ENCODE measurements around the gene ZNF646. TPM values are rescaled to one million over a fixed set of nuclear protein-coding genes. Genes with fewer than 3 reads are reported as not detected.

The ZNF646 gene
- total and polyA plus RNA-seq, 2 donors (not counting 3 experiments of a cell fraction or from before 2014, with no cell fraction given): 4.1 to 15.9 TPM

- no peaks in the 10 kb centered on the region for H3K79me2 ChIP-seq (ENCODE audit: control insufficient read depth, insufficient read depth, low read length)
- dilution Hi-C loops (cut with MboI; ENCODE audit: extremely low pct_ligation_motif_present, low sequenced_read_pairs) (no loop called here), intact Hi-C loops (cut with micrococcal nuclease) (no loop called here)
- ChIA-PET POLR2A (no interaction called here), CTCF (interaction anchor here (1.4 to 2.2 kb wide), 2 partner anchors 12 to 14 kb away, joined by 5 to 13 read pairs; no protein-coding TSS in a partner anchor)
- no TSS peak for BruUV-seq (replicated peaks)
- H3K9ac ChIP-seq (replicated peaks; ENCODE audit: extremely low read depth, insufficient read depth, low read length): no peak overlapping the region
- no peak overlapping the region for H3K4me3 ChIP-seq (replicated peaks in 1 of 3; ENCODE audit: insufficient read depth in 1 of 3, low read depth in 1 of 3, low read length in 3 of 3)
- DNase-seq (ENCODE audit: low read depth, low spot score) (no peak), FAIRE-seq (no peak)
- TF ChIP-seq JUN (IDR thresholded peaks at IDR 0.05; ENCODE audit: borderline replicate concordance, insufficient read depth, insufficient read length, low read depth) (no peak), MYC (IDR thresholded peaks at IDR 0.05; ENCODE audit: low read depth, low read length) (no peak), CTCF (IDR thresholded peaks at IDR 0.05; ENCODE audit: extremely low read depth in 1 of 2, insufficient read depth in 1 of 2, low read depth in 1 of 2, low read length in 2 of 2) (no peak), MAX (IDR thresholded peaks at IDR 0.05; ENCODE audit: insufficient read depth, insufficient read length) (no peak), EZH2 (IDR thresholded peaks at IDR 0.05; ENCODE audit: borderline replicate concordance, low read depth, low read length, severe bottlenecking) (no peak), POLR2A (IDR thresholded peaks at IDR 0.05; ENCODE audit: low read depth, low read length) (no peak), POLR2AphosphoS5 (IDR thresholded peaks at IDR 0.05; ENCODE audit: insufficient read depth, low read depth, low read length) (no peak), FOS (IDR thresholded peaks at IDR 0.05; ENCODE audit: borderline replicate concordance, insufficient read depth, low read length) (no peak), GATA2 (IDR thresholded peaks at IDR 0.05; ENCODE audit: insufficient read depth, insufficient read length, low read depth, low read length) (no peak)
- peaks cover 0 to 11% of the 10 kb centered on the region in 2 experiments for H3K36me3 ChIP-seq (ENCODE audit: control insufficient read depth in 2 of 2, extremely low read depth in 1 of 2, insufficient read depth in 2 of 2, low read length in 2 of 2)
- H3K27me3 ChIP-seq (ENCODE audit: control insufficient read depth in 2 of 2, insufficient read depth in 2 of 2, low read length in 2 of 2): no peaks in the 10 kb centered on the region
- H3K4me2 ChIP-seq (ENCODE audit: insufficient read depth, low read length): no peak overlapping the region
- no peaks in the 10 kb centered on the region for H3K4me1 ChIP-seq (ENCODE audit: control insufficient read depth, extremely low read depth, insufficient read depth, low read length)
- H3K9me3 ChIP-seq (replicated peaks; ENCODE audit: control insufficient read depth, insufficient read depth, low read length): no peaks in the 10 kb centered on the region
- no peak overlapping the region for H3K27ac ChIP-seq (ENCODE audit: insufficient read depth, low read depth, low read length)
- H3K9me1 ChIP-seq (replicated peaks; ENCODE audit: control insufficient read depth, extremely low read depth, insufficient read depth, low read length): no peaks in the 10 kb centered on the region
- no peaks in the 10 kb centered on the region for H4K20me1 ChIP-seq (replicated peaks; ENCODE audit: control insufficient read depth, extremely low read depth, insufficient read depth, low read length)
- H2AFZ ChIP-seq (ENCODE audit: low read depth, low read length): no peak overlapping the region
These were observed 56.2 kb downstream of the ZNF646 start for GRCh38 chr16:31130336-31130891.

All from endothelial cell of umbilical vein (primary cell).